ENCODE measurements around the gene MYLK3.

GRCh38 chr16:46702030-46702429 is 46.1 kb downstream of the MYLK3 start:
- TF ChIP-seq TOX (CRISPR knock-in tag; IDR thresholded peaks at IDR 0.05; ENCODE audit: borderline replicate concordance) (no peak), OSR1 (CRISPR knock-in tag; IDR thresholded peaks at IDR 0.05) (no peak)

Measured in SK-N-SH treated with all-trans-retinoic acid at 6 μM for 48 hours (cell line).